Activated B cell treated with CpG ODN at 0.5 μM for 24 hours (primary cell): ENCODE measurements around the gene KCND3. TPM values are rescaled to one million over a fixed set of nuclear protein-coding genes. Genes with fewer than 3 reads are reported as not detected.

ENCODE experiments used
- ATAC-seq: fragments of 200-7000 bp; cut with Tn5 transposase; one replicate; pipeline ENCODE4 v1.10.0; 2021; ENCODE audit warnings: low read depth, mild to moderate bottlenecking, moderate library complexity
- CTCF ChIA-PET: fragments of 350-600 bp; sonication (Branson Sonifier 250); formaldehyde crosslinking; loops from one replicate; lab custom pipeline; 2021; ENCODE audit warnings: antibody characterized with exemption; lab: Charles Lee
- POLR2A ChIA-PET: fragments of 350-600 bp; sonication (Branson Sonifier 250); formaldehyde crosslinking; loops from one replicate; lab custom pipeline; 2021; ENCODE audit warnings: antibody characterized with exemption; lab: Charles Lee
- DNase-seq: peaks from one replicate; pipeline ENCODE4 v3.0.0; 2022
- H3K27ac Mint-ChIP-seq: one replicate; pipeline ENCODE4 v1.8.0; 2020; ENCODE audit warnings: mixed read lengths
- H3K27me3 Mint-ChIP-seq: one replicate; pipeline ENCODE4 v1.8.0; 2021; ENCODE audit warnings: mixed read lengths
- H3K36me3 Mint-ChIP-seq: one replicate; pipeline ENCODE4 v1.8.0; 2021; ENCODE audit warnings: low read depth, mixed read lengths
- H3K4me1 Mint-ChIP-seq: one replicate; pipeline ENCODE4 v1.8.0; 2021; ENCODE audit warnings: mixed read lengths
- H3K4me3 Mint-ChIP-seq: one replicate; pipeline ENCODE4 v1.8.0; 2020; ENCODE audit warnings: mild to moderate bottlenecking, mixed read lengths
- H3K9me3 Mint-ChIP-seq: one replicate; pipeline ENCODE4 v1.8.0; 2020; ENCODE audit warnings: mixed read lengths
- intact Hi-C: fragments of 100-400 bp; cut with micrococcal nuclease; formaldehyde crosslinking; loops from one replicate; pipeline ENCODE4 v1.15.1; 2024
- total RNA-seq: library from RNA; stranded (reverse); gene quantifications from 2 replicates; pipeline ENCODE4 v1.2.3, GENCODE V29; 2022
- TF ChIP-seq, protein P1 (sequence below): fragments of 200-600 bp; IDR thresholded peaks from one replicate; pipeline ENCODE4 v1.8.0; 2022; ENCODE audit warnings: antibody characterized with exemption, mild to moderate bottlenecking

Gene KCND3
- total RNA-seq, 1 donor from 2014 or later, result 0.04 TPM

DNA sequence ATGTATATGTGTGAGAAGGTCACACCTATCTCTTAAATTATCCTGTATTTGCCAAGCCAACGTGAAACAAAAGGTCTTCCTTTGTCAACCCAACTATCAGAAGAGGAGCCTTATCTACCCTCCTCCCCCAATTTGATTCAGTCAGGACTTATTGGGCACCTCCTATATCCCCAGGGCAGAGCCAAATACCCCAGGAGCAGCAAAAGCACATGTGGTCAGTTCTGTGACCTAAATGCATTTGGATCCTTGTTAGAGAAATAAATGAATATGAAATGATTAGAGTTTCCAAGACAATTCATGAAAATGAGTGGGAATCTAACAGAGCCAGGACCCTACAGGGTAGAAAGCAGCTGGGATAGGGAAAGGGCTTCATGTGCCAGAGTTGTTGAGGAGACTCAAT lies 37.0 kb upstream of the KCND3 start:
- TF ChIP-seq, protein P1, sequence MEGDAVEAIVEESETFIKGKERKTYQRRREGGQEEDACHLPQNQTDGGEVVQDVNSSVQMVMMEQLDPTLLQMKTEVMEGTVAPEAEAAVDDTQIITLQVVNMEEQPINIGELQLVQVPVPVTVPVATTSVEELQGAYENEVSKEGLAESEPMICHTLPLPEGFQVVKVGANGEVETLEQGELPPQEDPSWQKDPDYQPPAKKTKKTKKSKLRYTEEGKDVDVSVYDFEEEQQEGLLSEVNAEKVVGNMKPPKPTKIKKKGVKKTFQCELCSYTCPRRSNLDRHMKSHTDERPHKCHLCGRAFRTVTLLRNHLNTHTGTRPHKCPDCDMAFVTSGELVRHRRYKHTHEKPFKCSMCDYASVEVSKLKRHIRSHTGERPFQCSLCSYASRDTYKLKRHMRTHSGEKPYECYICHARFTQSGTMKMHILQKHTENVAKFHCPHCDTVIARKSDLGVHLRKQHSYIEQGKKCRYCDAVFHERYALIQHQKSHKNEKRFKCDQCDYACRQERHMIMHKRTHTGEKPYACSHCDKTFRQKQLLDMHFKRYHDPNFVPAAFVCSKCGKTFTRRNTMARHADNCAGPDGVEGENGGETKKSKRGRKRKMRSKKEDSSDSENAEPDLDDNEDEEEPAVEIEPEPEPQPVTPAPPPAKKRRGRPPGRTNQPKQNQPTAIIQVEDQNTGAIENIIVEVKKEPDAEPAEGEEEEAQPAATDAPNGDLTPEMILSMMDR, result no peak
- Mint-ChIP-seq H3K27me3 (peaks cover 9% of the 10 kb centered on the region), H3K4me3 (no peak overlapping the region), H3K4me1 (no peaks in the 10 kb centered on the region), H3K9me3 (no peaks in the 10 kb centered on the region), H3K27ac (no peak overlapping the region), H3K36me3 (no peaks in the 10 kb centered on the region)
- intact Hi-C loops, result no loop called here
- DNase-seq (no peak), ATAC-seq (no peak)
- ChIA-PET CTCF (no interaction called here), POLR2A (no interaction called here)

DNA sequence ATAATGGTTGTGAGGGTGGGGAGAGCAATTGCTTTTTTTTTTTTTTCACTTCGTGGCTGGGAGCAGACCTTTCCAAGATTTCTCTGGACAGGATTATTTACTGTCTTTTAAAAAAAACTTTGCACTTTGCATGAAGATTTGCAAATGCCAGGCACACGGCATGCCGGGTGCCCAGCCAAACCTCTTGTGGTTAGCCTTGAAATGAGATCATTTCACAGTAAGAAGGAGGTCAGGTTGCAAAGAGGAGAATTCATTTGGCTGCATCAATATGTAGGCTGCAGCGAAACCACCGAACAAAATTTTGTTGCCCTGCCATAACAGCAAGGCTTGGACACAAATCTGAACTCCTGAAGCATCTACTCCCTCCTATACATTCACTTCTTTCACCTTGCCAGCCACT lies 36.5 kb upstream of the KCND3 start:
- Mint-ChIP-seq H3K4me1 (no peaks in the 10 kb centered on the region), H3K36me3 (no peaks in the 10 kb centered on the region), H3K9me3 (no peaks in the 10 kb centered on the region), H3K27me3 (peaks cover 9% of the 10 kb centered on the region), H3K27ac (no peak overlapping the region), H3K4me3 (no peak overlapping the region)
- intact Hi-C loops, result no loop called here
- ATAC-seq (no peak), DNase-seq (no peak)
- TF ChIP-seq, protein P1, result no peak
- ChIA-PET CTCF (no interaction called here), POLR2A (no interaction called here)

DNA sequence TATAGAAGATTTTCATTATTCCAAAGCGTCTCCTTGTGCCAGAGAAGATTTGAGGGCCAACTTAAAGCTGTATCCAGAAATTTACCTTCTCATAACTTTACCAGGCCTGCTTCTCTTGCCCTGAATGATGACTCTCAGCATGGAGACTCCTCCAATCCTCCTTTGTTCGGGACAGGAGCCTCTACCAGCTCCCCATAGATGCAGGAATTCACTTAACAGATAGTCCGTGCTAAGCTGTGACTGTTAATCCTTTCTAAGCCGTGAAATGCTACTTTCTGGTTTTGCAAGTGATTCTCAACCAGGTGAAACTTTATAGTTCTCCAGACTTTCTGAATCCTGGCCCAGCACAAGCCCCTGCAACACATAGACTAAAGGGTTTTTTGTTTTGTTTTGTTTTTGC lies 31.8 kb upstream of the KCND3 start:
- DNase-seq (no peak), ATAC-seq (no peak)
- H3K4me1 Mint-ChIP-seq, result no peaks in the 10 kb centered on the region
- intact Hi-C loops, result no loop called here
- H3K36me3 Mint-ChIP-seq, result no peaks in the 10 kb centered on the region
- H3K27me3 Mint-ChIP-seq, result peaks cover 25% of the 10 kb centered on the region
- no peaks in the 10 kb centered on the region for H3K9me3 Mint-ChIP-seq
- ChIA-PET CTCF (no interaction called here), POLR2A (no interaction called here)
- H3K27ac Mint-ChIP-seq, result no peak overlapping the region
- TF ChIP-seq, protein P1, result no peak
- H3K4me3 Mint-ChIP-seq, result no peak overlapping the region

DNA sequence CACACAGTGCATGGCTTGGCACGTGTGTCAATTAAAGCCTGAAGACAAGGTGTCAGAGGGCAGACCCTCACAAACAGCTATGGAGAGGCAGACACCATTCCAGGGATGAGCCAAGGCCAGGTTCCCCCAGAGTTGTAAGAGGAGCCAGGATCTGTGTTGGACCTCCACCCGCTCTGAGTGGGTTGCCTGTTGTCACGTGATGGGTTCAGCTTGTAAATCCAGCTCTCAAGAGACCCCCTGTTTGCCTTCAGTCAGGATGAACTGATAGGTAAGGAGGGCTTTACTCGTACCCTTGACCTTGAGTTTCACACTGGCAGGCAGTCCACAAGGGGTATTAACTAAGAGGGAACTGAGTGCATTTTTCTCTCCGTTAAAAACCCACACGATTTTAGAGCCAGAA lies 27.7 kb upstream of the KCND3 start:
- Mint-ChIP-seq H3K27me3 (peaks cover 33% of the 10 kb centered on the region), H3K4me3 (no peak overlapping the region), H3K4me1 (no peaks in the 10 kb centered on the region), H3K36me3 (no peaks in the 10 kb centered on the region), H3K9me3 (peaks cover 3% of the 10 kb centered on the region), H3K27ac (no peak overlapping the region)
- intact Hi-C loops, result no loop called here
- TF ChIP-seq, protein P1, result no peak
- DNase-seq, result no peak
- ChIA-PET POLR2A (no interaction called here), CTCF (no interaction called here)
- ATAC-seq, result no peak

DNA sequence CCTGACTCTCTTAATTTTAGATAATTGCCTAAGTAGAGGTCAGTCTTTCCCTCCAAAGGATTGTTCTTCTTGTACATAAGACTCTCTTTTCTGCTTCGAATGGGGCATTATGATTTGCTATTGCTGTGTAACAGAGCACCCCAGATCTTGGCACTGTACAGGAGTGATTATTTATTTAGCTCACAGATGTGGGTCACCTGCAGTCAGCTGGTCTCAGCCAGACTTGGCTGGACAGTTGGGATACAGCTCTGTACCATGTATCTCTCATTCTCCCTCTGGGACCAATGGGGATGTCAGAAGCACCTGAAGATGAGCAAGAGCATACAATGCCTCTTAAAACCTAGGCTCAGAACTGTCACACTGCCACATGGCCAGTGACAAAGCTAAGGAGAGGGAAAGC lies 23.4 kb upstream of the KCND3 start:
- no peaks in the 10 kb centered on the region for H3K4me1 Mint-ChIP-seq
- DNase-seq (no peak), ATAC-seq (no peak)
- intact Hi-C loops, result no loop called here
- H3K9me3 Mint-ChIP-seq, result peaks cover 3% of the 10 kb centered on the region
- no peak overlapping the region for H3K4me3 Mint-ChIP-seq
- H3K27ac Mint-ChIP-seq, result no peak overlapping the region
- H3K27me3 Mint-ChIP-seq, result peaks cover 17% of the 10 kb centered on the region
- no peaks in the 10 kb centered on the region for H3K36me3 Mint-ChIP-seq
- POLR2A ChIA-PET, result no interaction called here
- CTCF ChIA-PET, result no interaction called here
- TF ChIP-seq, protein P1, result no peak
